ENCODE results near the gene GET4.

GET4 gene

DNA sequence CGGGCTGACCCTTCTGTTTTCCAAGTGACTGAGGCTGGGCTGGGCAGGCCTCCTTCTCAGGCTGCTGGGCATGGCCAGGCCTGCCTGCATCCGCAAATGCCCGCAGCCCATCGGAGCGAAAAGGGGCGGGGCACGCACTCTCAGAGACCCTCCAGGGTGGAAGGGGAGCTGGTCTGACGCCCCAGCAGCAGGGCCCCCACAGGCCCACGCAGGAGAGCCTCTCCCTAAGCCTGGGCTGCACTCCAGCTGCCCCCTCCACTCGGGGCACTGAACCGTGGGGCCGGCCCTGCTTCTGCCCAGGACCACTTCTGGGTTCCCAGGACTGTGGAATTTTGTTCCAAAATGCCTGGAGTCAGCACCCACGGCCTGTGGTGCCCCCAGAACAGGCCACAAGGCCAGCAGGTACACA is 68.8 kb downstream of the GET4 start:
- H3K4me3 ChIP-seq (ENCODE audit: low read depth, low read length) = no peak overlapping the region
- TF ChIP-seq, protein P1, sequence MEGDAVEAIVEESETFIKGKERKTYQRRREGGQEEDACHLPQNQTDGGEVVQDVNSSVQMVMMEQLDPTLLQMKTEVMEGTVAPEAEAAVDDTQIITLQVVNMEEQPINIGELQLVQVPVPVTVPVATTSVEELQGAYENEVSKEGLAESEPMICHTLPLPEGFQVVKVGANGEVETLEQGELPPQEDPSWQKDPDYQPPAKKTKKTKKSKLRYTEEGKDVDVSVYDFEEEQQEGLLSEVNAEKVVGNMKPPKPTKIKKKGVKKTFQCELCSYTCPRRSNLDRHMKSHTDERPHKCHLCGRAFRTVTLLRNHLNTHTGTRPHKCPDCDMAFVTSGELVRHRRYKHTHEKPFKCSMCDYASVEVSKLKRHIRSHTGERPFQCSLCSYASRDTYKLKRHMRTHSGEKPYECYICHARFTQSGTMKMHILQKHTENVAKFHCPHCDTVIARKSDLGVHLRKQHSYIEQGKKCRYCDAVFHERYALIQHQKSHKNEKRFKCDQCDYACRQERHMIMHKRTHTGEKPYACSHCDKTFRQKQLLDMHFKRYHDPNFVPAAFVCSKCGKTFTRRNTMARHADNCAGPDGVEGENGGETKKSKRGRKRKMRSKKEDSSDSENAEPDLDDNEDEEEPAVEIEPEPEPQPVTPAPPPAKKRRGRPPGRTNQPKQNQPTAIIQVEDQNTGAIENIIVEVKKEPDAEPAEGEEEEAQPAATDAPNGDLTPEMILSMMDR (IDR thresholded peaks at IDR 0.05; ENCODE audit: low read depth, low read length) = no peak

DNA sequence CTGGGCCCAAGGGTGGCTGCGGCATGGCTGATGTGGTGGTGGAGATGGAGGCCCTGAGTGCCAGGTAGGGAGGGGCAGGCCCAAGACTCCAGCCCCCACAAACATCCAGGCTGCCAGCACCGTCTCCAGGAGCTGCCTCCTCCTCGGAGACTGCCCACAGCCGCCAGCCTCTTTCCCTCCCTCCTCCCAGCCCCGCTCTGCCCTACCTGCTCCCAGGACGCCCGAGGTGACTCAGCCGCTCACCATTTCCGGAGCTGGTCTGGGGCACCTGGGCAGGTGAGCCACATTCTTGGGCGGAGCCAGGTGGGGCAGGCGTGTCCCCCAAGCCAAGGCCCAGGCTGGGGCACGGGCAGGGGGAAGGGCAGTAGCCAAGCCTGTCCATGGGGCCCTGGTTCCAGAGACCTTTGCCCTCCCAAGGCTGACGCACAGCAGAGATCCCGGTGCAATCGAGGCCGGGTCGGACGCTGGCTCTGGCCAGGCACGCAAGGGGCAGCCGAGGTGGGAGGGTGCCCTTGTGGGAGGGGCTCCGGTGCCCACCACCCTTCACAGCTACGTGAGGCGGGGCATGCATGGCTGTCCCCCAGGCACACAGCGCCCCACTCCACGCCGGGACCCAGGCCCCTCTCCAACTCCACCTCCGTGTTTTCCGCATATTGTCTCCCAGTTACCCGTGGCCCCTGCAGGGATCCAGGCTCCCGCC is 69.4 kb downstream of the GET4 start:
- TF ChIP-seq, protein P1 (IDR thresholded peaks at IDR 0.05; ENCODE audit: low read depth, low read length) = no peak
- no peak overlapping the region for H3K4me3 ChIP-seq (ENCODE audit: low read depth, low read length)

Measured in WI38 (cell line).